Raji (cell line): Measurements from ENCODE around the gene TENM4.

Experiments
- POLR2A ChIP-seq: IDR thresholded peaks from 2 replicates; pipeline ENCODE4 v1.6.1; 2011; ENCODE audit warnings: low read depth, low read length, control low read depth; ENCODE audit not compliant: insufficient read depth

Gene TENM4

GRCh38 chr11:78762105-78762504 is 678.7 kb downstream of the TENM4 start:
- TF ChIP-seq POLR2A: no peak

GRCh38 chr11:78759071-78759470 is 681.8 kb downstream of the TENM4 start:
- TF ChIP-seq POLR2A: no peak

GRCh38 chr11:78753297-78753696 is 687.5 kb downstream of the TENM4 start:
- TF ChIP-seq POLR2A: no peak

GRCh38 chr11:78752494-78752893 is 688.3 kb downstream of the TENM4 start:
- no peak for TF ChIP-seq POLR2A

- no peak for TF ChIP-seq POLR2A
Observed at GRCh38 chr11:78748918-78749690, 691.7 kb downstream of the TENM4 start.

- no peak for TF ChIP-seq POLR2A
Observed at GRCh38 chr11:78744949-78745348, 695.9 kb downstream of the TENM4 start.

GRCh38 chr11:78744202-78744601 is 696.6 kb downstream of the TENM4 start:
- TF ChIP-seq POLR2A: no peak

GRCh38 chr11:78742430-78742829 is 698.4 kb downstream of the TENM4 start:
- no peak for TF ChIP-seq POLR2A

GRCh38 chr11:78741741-78742140 is 699.1 kb downstream of the TENM4 start:
- TF ChIP-seq POLR2A: no peak

GRCh38 chr11:78740199-78741071 is 700.4 kb downstream of the TENM4 start:
- TF ChIP-seq POLR2A: no peak

- no peak for TF ChIP-seq POLR2A
Observed at GRCh38 chr11:78737891-78738290, 702.9 kb downstream of the TENM4 start.

GRCh38 chr11:78737301-78737700 is 703.5 kb downstream of the TENM4 start:
- no peak for TF ChIP-seq POLR2A

GRCh38 chr11:78735711-78736110 is 705.1 kb downstream of the TENM4 start:
- TF ChIP-seq POLR2A: no peak

GRCh38 chr11:78733031-78733430 is 707.8 kb downstream of the TENM4 start:
- no peak for TF ChIP-seq POLR2A

- no peak for TF ChIP-seq POLR2A
Observed at GRCh38 chr11:78732246-78732645, 708.6 kb downstream of the TENM4 start.

GRCh38 chr11:78731027-78731426 is 709.8 kb downstream of the TENM4 start:
- TF ChIP-seq POLR2A: no peak
